Measurements from ENCODE around the gene SPATA31C2. TPM values are rescaled to one million over a fixed set of nuclear protein-coding genes. Genes with fewer than 3 reads are reported as not detected.

SPATA31C2 gene
- total RNA-seq, 1 experiment from 2014 or later = not detected

DNA sequence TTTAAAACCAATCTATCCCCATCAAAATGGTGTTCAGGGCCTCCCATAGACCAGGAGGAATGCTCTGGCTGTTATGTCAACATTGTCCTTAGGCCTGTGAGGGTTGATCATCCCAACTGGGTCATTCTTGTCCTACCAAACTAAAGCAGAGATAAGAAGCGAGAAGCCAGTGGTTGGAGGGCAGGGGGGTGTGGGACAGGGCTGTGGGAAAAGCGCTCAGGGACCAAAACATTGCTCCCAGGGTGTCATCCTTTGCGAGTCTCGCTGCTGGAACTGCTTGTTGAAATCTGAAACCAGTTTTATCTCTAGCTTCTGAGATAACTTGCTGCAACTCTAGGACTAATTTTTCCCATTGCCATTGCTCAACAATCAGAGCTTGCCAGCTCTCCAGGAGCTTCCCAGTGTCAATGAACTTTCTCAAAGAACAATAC is 48.1 kb downstream of the SPATA31C2 start:
- H3K79me2 ChIP-seq (ENCODE audit: low read length) = no peaks in the 10 kb centered on the region
- no peaks in the 10 kb centered on the region for H3K36me3 ChIP-seq (ENCODE audit: insufficient read depth, low read length)
- no peak overlapping the region for H2AFZ ChIP-seq (ENCODE audit: low read length)
- H4K20me1 ChIP-seq (ENCODE audit: insufficient read depth, low read depth, low read length) = no peaks in the 10 kb centered on the region
- no peak overlapping the region for H3K9ac ChIP-seq (ENCODE audit: low read length)
- no peak overlapping the region for H3K27ac ChIP-seq (ENCODE audit: low read length)
- H3K4me2 ChIP-seq (ENCODE audit: low read depth, low read length, poor library complexity, severe bottlenecking) = no peak overlapping the region
- peaks cover 4% of the 10 kb centered on the region; the same call in 1 of the 2 replicates for H3K4me1 ChIP-seq (ENCODE audit: low read length)
- no peak overlapping the region for H3K4me3 ChIP-seq (ENCODE audit: low read length)
- no peaks in the 10 kb centered on the region for H3K27me3 ChIP-seq (ENCODE audit: low read length)
- no peak for DNase-seq
- no peaks in the 10 kb centered on the region for H3K9me2 ChIP-seq (replicated peaks; ENCODE audit: insufficient read depth, low read length)
- no peaks in the 10 kb centered on the region for H3K9me3 ChIP-seq (ENCODE audit: low read length)

DNA sequence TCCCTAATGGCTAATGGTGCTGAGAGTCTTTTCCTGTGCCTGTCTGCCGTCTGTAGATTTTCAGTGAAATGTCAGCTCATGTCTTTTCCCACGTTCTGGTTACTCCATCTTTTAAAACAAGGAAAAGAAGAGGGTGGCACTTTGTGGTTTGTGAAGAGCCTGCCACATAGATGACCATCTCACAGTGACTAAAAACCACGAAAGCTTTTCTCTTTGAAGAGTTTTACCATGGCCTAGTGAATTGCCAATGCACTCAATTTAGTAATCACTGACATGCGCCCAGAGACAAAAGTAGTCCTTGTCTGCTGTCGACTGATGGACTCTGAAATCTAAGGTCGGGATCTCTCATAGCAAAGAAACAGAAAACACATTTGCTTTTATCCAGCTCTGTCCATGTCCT is 50.4 kb downstream of the SPATA31C2 start:
- no peaks in the 10 kb centered on the region for H3K27me3 ChIP-seq (ENCODE audit: low read length)
- no peak overlapping the region for H3K4me2 ChIP-seq (ENCODE audit: low read depth, low read length, poor library complexity, severe bottlenecking)
- no peak overlapping the region for H3K4me3 ChIP-seq (ENCODE audit: low read length)
- H3K36me3 ChIP-seq (ENCODE audit: insufficient read depth, low read length) = no peaks in the 10 kb centered on the region
- no peaks in the 10 kb centered on the region for H4K20me1 ChIP-seq (ENCODE audit: insufficient read depth, low read depth, low read length)
- no peak overlapping the region for H3K27ac ChIP-seq (ENCODE audit: low read length)
- H2AFZ ChIP-seq (ENCODE audit: low read length) = no peak overlapping the region
- no peaks in the 10 kb centered on the region for H3K9me3 ChIP-seq (ENCODE audit: low read length)
- no peak overlapping the region for H3K9ac ChIP-seq (ENCODE audit: low read length)
- H3K4me1 ChIP-seq (ENCODE audit: low read length) = peaks cover 4% of the 10 kb centered on the region; the same call in 1 of the 2 replicates
- DNase-seq = no peak
- no peaks in the 10 kb centered on the region for H3K79me2 ChIP-seq (ENCODE audit: low read length)
- no peaks in the 10 kb centered on the region for H3K9me2 ChIP-seq (replicated peaks; ENCODE audit: insufficient read depth, low read length)

DNA sequence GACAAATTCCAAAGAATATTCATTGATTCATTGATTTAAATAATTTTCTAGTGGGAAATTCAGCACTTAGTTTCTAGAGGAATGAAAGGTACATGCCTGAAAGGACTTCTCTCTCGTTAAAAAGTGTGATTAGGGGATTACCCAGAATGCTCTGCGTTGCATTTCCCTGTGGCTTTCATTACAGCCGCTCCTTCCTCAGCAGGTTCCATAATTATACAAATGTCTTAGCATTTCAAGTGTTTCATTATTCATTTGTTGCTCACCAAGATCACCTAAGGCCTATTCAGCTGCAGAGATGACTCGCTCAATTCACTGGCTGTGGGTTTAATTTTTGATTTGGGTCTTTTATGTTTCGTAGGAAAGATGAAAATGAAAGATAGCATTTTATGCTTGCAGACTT is 52.8 kb downstream of the SPATA31C2 start:
- Histone ChIP-seq H4K20me1 (ENCODE audit: insufficient read depth, low read depth, low read length) (no peaks in the 10 kb centered on the region), H2AFZ (ENCODE audit: low read length) (peak overlapping the region; percentile 74; the same call in 1 of the 2 replicates), H3K27ac (ENCODE audit: low read length) (no peak overlapping the region), H3K4me2 (ENCODE audit: low read depth, low read length, poor library complexity, severe bottlenecking) (peak overlapping the region; percentile 43), H3K79me2 (ENCODE audit: low read length) (no peaks in the 10 kb centered on the region), H3K27me3 (ENCODE audit: low read length) (no peaks in the 10 kb centered on the region), H3K4me3 (ENCODE audit: low read length) (no peak overlapping the region), H3K36me3 (ENCODE audit: insufficient read depth, low read length) (no peaks in the 10 kb centered on the region), H3K9me2 (replicated peaks; ENCODE audit: insufficient read depth, low read length) (no peaks in the 10 kb centered on the region), H3K9me3 (ENCODE audit: low read length) (no peaks in the 10 kb centered on the region), H3K4me1 (ENCODE audit: low read length) (peaks cover 4% of the 10 kb centered on the region; the same call in 1 of the 2 replicates), H3K9ac (ENCODE audit: low read length) (no peak overlapping the region)
- peak; percentile 50 for DNase-seq

DNA sequence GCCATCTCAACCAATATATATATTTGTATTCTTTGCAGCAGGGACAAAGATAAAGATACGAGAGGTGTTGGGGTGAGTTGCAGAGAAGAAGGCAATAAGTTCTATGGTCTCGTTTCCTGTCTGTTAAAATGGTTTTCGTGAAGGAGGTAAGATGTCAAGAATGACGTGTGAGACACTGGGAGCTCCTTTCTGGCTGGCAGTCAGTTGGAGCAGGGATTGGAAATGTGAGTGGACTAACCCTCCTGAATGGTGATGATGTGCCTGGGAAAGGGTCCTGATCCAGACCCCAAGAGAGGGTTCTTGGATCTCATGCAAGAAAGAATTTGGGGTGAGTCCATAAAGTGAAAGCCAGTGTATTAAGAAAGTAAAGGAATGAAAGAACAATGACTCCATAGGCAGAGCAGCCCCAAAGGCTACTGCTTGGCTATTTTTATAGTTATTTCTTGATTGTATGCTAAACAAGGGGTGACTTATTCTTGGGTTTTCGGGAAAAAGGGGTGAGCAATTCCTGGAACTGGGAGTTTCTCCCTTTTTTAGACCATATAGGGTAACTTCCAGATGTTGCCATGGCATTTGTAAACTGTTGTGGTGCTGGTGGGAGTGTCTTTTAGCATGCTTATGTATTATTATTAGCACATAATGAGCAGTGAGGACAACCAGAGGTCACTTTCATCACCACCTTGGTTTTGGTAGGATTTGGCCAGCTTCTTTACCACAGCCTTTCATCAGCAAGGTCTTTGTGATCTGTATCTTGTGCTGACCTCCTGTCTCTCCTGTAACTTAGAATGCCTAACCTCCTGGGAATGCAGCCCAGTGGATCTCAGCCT is 53.7 kb downstream of the SPATA31C2 start:
- Histone ChIP-seq H2AFZ (ENCODE audit: low read length) (no peak overlapping the region), H3K9me2 (replicated peaks; ENCODE audit: insufficient read depth, low read length) (no peaks in the 10 kb centered on the region), H3K36me3 (ENCODE audit: insufficient read depth, low read length) (no peaks in the 10 kb centered on the region), H3K4me3 (ENCODE audit: low read length) (no peak overlapping the region), H3K9ac (ENCODE audit: low read length) (no peak overlapping the region), H3K79me2 (ENCODE audit: low read length) (no peaks in the 10 kb centered on the region), H3K4me1 (ENCODE audit: low read length) (peaks cover 4% of the 10 kb centered on the region; the same call in 1 of the 2 replicates), H4K20me1 (ENCODE audit: insufficient read depth, low read depth, low read length) (no peaks in the 10 kb centered on the region), H3K27me3 (ENCODE audit: low read length) (no peaks in the 10 kb centered on the region), H3K9me3 (ENCODE audit: low read length) (no peaks in the 10 kb centered on the region), H3K27ac (ENCODE audit: low read length) (no peak overlapping the region), H3K4me2 (ENCODE audit: low read depth, low read length, poor library complexity, severe bottlenecking) (no peak overlapping the region)
- no peak for DNase-seq

Other genes starting within 250 kb of the SPATA31C2 start
- gene SPATA31C1, start 220.5 kb downstream of the SPATA31C2 start, total RNA-seq (2014; rRNA removed; shearing (Covaris generic); ENCODE audit: low replicate concordance) = not detected in 2 replicates
- gene CDK20, start 163.9 kb downstream of the SPATA31C2 start, total RNA-seq (2014; rRNA removed; shearing (Covaris generic); ENCODE audit: low replicate concordance) = not detected in 2 replicates
- gene SPIN1, start 250.0 kb upstream of the SPATA31C2 start, total RNA-seq (2014; rRNA removed; shearing (Covaris generic); ENCODE audit: low replicate concordance) = 43.3 and 43.9 TPM in 2 replicates